BE2C (cell line): ENCODE data around the gene TRUB2.
A peak's percentile ranks its signal among the peaks of the same experiment; 100 is the strongest.

Source experiments
- DNase-seq: peaks from one replicate; pipeline ENCODE4 v3.0.0-alpha.2; 2020
- H3K27me3 ChIP-seq: fragments of 250-450 bp; sonication (Bioruptor Pico); 2 replicates; pipeline ENCODE4 v1.5.1; 2020; ENCODE audit warnings: mild to moderate bottlenecking
- H3K36me3 ChIP-seq: fragments of 250-450 bp; sonication (Bioruptor Pico); 2 replicates; pipeline ENCODE4 v1.5.1; 2020; ENCODE audit warnings: mild to moderate bottlenecking
- H3K4me1 ChIP-seq: fragments of 250-450 bp; sonication (Bioruptor Pico); 2 replicates; pipeline ENCODE4 v1.5.1; 2020
- H3K4me3 ChIP-seq: 2 replicates; pipeline ENCODE4 v1.5.1; 2011; ENCODE audit warnings: low read depth, low read length
- H3K9me3 ChIP-seq: fragments of 250-450 bp; sonication (Bioruptor Pico); 2 replicates; pipeline ENCODE4 v1.5.1; 2020
- CTCF ChIP-seq: IDR thresholded peaks from 2 replicates; pipeline ENCODE4 v1.5.1; 2012; ENCODE audit warnings: mild to moderate bottlenecking, low read depth, low read length

TRUB2 gene

GRCh38 chr9:128271112-128271511, 51.1 kb downstream of the TRUB2 start:
- TF ChIP-seq CTCF, result no peak
- Histone ChIP-seq H3K36me3 (no peaks in the 10 kb centered on the region), H3K9me3 (no peaks in the 10 kb centered on the region), H3K4me3 (no peak overlapping the region), H3K27me3 (no peaks in the 10 kb centered on the region), H3K4me1 (no peaks in the 10 kb centered on the region)
- DNase-seq, result no peak

GRCh38 chr9:128266868-128267590, 55.2 kb downstream of the TRUB2 start:
- Histone ChIP-seq H3K27me3 (no peaks in the 10 kb centered on the region), H3K36me3 (no peaks in the 10 kb centered on the region)
- TF ChIP-seq CTCF, result no peak

GRCh38 chr9:128265348-128265847, 56.8 kb downstream of the TRUB2 start:
- Histone ChIP-seq H3K4me1 (no peaks in the 10 kb centered on the region), H3K4me3 (no peak overlapping the region), H3K36me3 (no peaks in the 10 kb centered on the region; the same call in 1 of the 2 replicates), H3K27me3 (no peaks in the 10 kb centered on the region), H3K9me3 (no peaks in the 10 kb centered on the region)
- TF ChIP-seq CTCF, result no peak
- DNase-seq, result no peak

More at GRCh38 chr9:128266868-128267590, 55.2 kb downstream of the TRUB2 start:
- DNase-seq, result no peak
- Histone ChIP-seq H3K9me3 (no peaks in the 10 kb centered on the region), H3K4me1 (no peaks in the 10 kb centered on the region), H3K4me3 (no peak overlapping the region)

- Histone ChIP-seq H3K36me3 (peaks cover 9% of the 10 kb centered on the region), H3K4me1 (no peaks in the 10 kb centered on the region), H3K27me3 (no peaks in the 10 kb centered on the region), H3K9me3 (no peaks in the 10 kb centered on the region), H3K4me3 (no peak overlapping the region)
- TF ChIP-seq CTCF, result no peak
- DNase-seq, result no peak
These were observed 59.6 kb downstream of the TRUB2 start for GRCh38 chr9:128262687-128263086.

- Histone ChIP-seq H3K4me1 (peaks cover 2% of the 10 kb centered on the region), H3K36me3 (peaks cover 17% of the 10 kb centered on the region), H3K4me3 (no peak overlapping the region), H3K27me3 (no peaks in the 10 kb centered on the region), H3K9me3 (no peaks in the 10 kb centered on the region)
- no peak for TF ChIP-seq CTCF
- DNase-seq, result no peak
These were observed 61.9 kb downstream of the TRUB2 start for GRCh38 chr9:128260340-128260739.

- Histone ChIP-seq H3K36me3 (peaks cover 17% of the 10 kb centered on the region), H3K4me3 (no peak overlapping the region), H3K27me3 (no peaks in the 10 kb centered on the region), H3K9me3 (no peaks in the 10 kb centered on the region), H3K4me1 (peaks cover 6% of the 10 kb centered on the region)
- 0 out of 2 replicates have a peak, but pooled peaks have one; percentile 17 for TF ChIP-seq CTCF
- DNase-seq, result no peak
These were observed 63.1 kb downstream of the TRUB2 start for GRCh38 chr9:128259156-128259555.
